Suprapubic skin (tissue), 4 donors: Measurements from ENCODE around the gene CATSPERD. TPM values are rescaled to one million over a fixed set of nuclear protein-coding genes. Genes with fewer than 3 reads are reported as not detected.

ENCODE experiments used
- DNase-seq, 2 donors: peaks; one replicate each; pipeline ENCODE4 v3.0.0-alpha.2; 2019; ENCODE audit warnings: low spot score in 2 of 2
- H3K27ac ChIP-seq: fragments of 200-600 bp; sonication (generic); one replicate; pipeline ENCODE4 v1.5.1; 2019
- H3K27me3 ChIP-seq: fragments of 200-600 bp; sonication (generic); one replicate; pipeline ENCODE4 v1.5.1; 2019
- H3K36me3 ChIP-seq: fragments of 200-600 bp; sonication (generic); one replicate; pipeline ENCODE4 v1.5.1; 2019
- H3K4me1 ChIP-seq: fragments of 200-600 bp; sonication (generic); one replicate; pipeline ENCODE4 v1.5.1; 2019
- H3K4me3 ChIP-seq: fragments of 200-600 bp; sonication (generic); one replicate; pipeline ENCODE4 v1.5.1; 2019; ENCODE audit warnings: mild to moderate bottlenecking
- H3K9me3 ChIP-seq: fragments of 200-600 bp; sonication (generic); one replicate; pipeline ENCODE4 v1.5.1; 2019
- CTCF ChIP-seq, 2 donors: fragments of 200-600 bp in 1 of 2; fragments of 450-650 bp in 1 of 2; sonication (generic) in 1 of 2; IDR thresholded peaks; one replicate each; pipeline ENCODE4 v1.5.1; 2016 to 2019; ENCODE audit warnings: antibody characterized with exemption in 2 of 2, mild to moderate bottlenecking in 1 of 2, moderate library complexity in 1 of 2
- EP300 ChIP-seq: sonication (generic); formaldehyde crosslinking; IDR thresholded peaks from one replicate; pipeline ENCODE4 v1.6.1; 2017; ENCODE audit warnings: antibody characterized with exemption
- POLR2A ChIP-seq, 2 donors: fragments of 450-650 bp; IDR thresholded peaks; one replicate each; pipeline ENCODE4 v1.6.1; 2017; ENCODE audit warnings: antibody characterized with exemption in 2 of 2, mild to moderate bottlenecking in 2 of 2, moderate library complexity in 2 of 2
- POLR2AphosphoS5 ChIP-seq, 3 donors: sonication (generic); formaldehyde crosslinking; IDR thresholded peaks; one replicate each; pipeline ENCODE4 v1.6.1; 2017; ENCODE audit warnings: antibody characterized with exemption in 3 of 3
- WGBS: methylation state at CpG from one replicate; pipeline ENCODE4 v1.1.5; 2018; 5-methylcytosine and 5-hydroxymethylcytosine counted together
- total RNA-seq, 4 donors: library from RNA; depleted of rRNA; stranded (reverse); fragments of >200 nt; gene quantifications; one replicate each; pipeline ENCODE4 v1.1.0, GENCODE V29; 2016

The CATSPERD gene
- total RNA-seq, 4 donors from 2014 or later = 0.24 TPM; not detected in 3

- TF ChIP-seq CTCF (IDR thresholded peaks at IDR 0.05) (no peak), POLR2A (IDR thresholded peaks at IDR 0.05) (no peak), POLR2AphosphoS5 (IDR thresholded peaks at IDR 0.05) (no peak), EP300 (no peak)
- no peaks in the 10 kb centered on the region for H3K27me3 ChIP-seq
- peaks cover 10% of the 10 kb centered on the region for H3K4me1 ChIP-seq
- no peak overlapping the region for H3K4me3 ChIP-seq
- DNase-seq = no peak
- peaks cover 53% of the 10 kb centered on the region for H3K36me3 ChIP-seq
- WGBS = 96% methylated on average over 9 of the region's 9 CpGs
- no peaks in the 10 kb centered on the region for H3K9me3 ChIP-seq
- no peak overlapping the region for H3K27ac ChIP-seq
Measured at GRCh38 chr19:5713228-5713627, 7.2 kb upstream of the CATSPERD start.

DNA sequence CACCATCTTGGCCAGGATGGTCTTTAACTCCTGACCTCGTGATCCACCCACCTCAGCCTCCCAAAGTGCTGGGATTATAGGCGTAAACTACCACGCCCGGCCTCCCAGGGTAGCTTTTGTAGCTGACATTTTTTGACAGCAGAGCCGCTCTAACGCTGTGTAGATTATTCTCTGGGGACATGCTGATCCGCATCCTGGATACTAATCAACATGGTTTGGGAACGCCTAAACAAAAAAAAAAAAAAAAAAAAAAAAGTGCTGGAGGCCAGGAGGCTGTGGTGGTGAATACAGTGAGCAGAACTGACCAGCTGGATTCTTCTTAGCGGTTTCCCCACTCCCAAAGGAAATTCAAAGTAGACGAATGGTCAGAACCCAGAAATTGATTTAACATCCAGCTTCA lies 5.6 kb upstream of the CATSPERD start:
- Histone ChIP-seq H3K27ac (no peak overlapping the region), H3K4me1 (peaks cover 25% of the 10 kb centered on the region), H3K27me3 (no peaks in the 10 kb centered on the region), H3K9me3 (no peaks in the 10 kb centered on the region), H3K36me3 (peaks cover 41% of the 10 kb centered on the region), H3K4me3 (no peak overlapping the region)
- DNase-seq = no peak
- 76% methylated on average over 10 of the region's 10 CpGs for WGBS
- TF ChIP-seq POLR2AphosphoS5 (IDR thresholded peaks at IDR 0.05) (no peak), EP300 (no peak), CTCF (IDR thresholded peaks at IDR 0.05) (no peak), POLR2A (IDR thresholded peaks at IDR 0.05) (no peak)

GRCh38 chr19:5717215-5717935 lies 3.1 kb upstream of the CATSPERD start:
- Histone ChIP-seq H3K36me3 (peaks cover 16% of the 10 kb centered on the region), H3K4me3 (no peak overlapping the region), H3K27me3 (no peaks in the 10 kb centered on the region), H3K27ac (no peak overlapping the region), H3K9me3 (no peaks in the 10 kb centered on the region), H3K4me1 (peaks cover 32% of the 10 kb centered on the region)
- WGBS = 74% methylated on average over 8 of the region's 8 CpGs
- TF ChIP-seq POLR2A (IDR thresholded peaks at IDR 0.05) (no peak), EP300 (no peak), CTCF (IDR thresholded peaks at IDR 0.05) (no peak), POLR2AphosphoS5 (IDR thresholded peaks at IDR 0.05) (no peak)
- no peak for DNase-seq

DNA sequence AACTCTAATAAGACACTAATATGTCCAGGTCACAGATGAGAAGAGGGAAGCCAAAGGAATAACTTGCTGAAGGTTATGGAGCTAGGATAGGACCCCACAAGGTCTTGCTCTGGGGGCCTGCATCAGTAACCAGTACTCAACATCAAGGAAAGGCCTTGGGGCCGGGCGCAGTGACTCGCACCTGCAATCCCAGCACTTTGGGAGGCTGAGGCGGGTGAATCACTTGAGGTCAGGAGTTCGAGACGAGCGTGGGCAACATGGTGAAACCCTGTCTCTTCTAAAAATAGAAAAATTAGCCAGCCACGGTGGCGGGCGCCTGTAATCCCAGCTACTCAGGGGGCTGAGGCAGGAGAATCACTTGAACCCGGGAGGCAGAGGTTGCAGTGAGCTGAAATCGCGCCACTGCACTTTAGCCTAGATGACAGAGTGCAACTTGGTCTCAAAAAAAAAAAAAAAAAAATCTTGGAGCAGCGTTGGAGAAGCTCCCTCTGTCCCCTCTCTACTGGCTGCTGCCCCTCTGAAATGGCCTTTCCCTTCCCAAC lies 2.3 kb upstream of the CATSPERD start:
- WGBS = 54% methylated on average over 14 of the region's 14 CpGs
- H3K27ac ChIP-seq = no peak overlapping the region

More for the DNA sequence above, 2.3 kb upstream of the CATSPERD start:
- no peak for DNase-seq
- Histone ChIP-seq H3K4me3 (no peak overlapping the region), H3K36me3 (peaks cover 9% of the 10 kb centered on the region), H3K4me1 (peaks cover 32% of the 10 kb centered on the region), H3K9me3 (no peaks in the 10 kb centered on the region), H3K27me3 (no peaks in the 10 kb centered on the region)
- TF ChIP-seq POLR2A (IDR thresholded peaks at IDR 0.05) (no peak), EP300 (no peak), POLR2AphosphoS5 (IDR thresholded peaks at IDR 0.05) (no peak), CTCF (IDR thresholded peaks at IDR 0.05) (no peak)
